HG03439 (cell line): ENCODE measurements around the gene LCMT1.

Experiments
- ATAC-seq: cut with Tn5 transposase; IDR thresholded peaks from one replicate; pipeline ENCODE4 v1.9.1; 2021; ENCODE audit warnings: mild to moderate bottlenecking, moderate library complexity; ENCODE audit not compliant: unreplicated experiment

Gene LCMT1

GRCh38 chr16:25189305-25189704 is 77.8 kb downstream of the LCMT1 start:
- no peak for ATAC-seq

GRCh38 chr16:25192096-25192495 is 80.6 kb downstream of the LCMT1 start:
- ATAC-seq, result no peak

- ATAC-seq, result no peak
Observed at GRCh38 chr16:25194273-25194878, 82.8 kb downstream of the LCMT1 start.

GRCh38 chr16:25198021-25198420 is 86.5 kb downstream of the LCMT1 start:
- no peak for ATAC-seq

DNA sequence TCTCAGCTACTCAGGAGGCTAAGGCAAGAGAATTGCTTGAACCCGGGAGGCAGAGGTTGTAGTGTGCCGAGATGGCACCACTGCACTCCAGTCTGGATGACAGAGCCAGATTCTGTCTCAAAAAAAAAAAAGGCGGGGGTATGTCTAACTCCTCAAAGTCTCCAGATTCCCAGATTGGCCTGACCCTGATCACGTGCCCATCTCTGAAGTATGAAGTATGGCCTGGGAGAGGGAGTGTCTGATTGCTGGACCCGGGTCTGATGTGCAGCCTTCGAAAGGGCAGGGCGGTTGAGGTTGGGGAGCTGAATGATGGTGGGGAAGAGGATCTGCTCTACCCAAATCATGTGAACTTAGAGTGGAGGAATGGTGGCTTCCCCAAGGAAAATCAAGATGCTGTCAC is 87.9 kb downstream of the LCMT1 start:
- no peak for ATAC-seq

- ATAC-seq, result no peak
Observed at GRCh38 chr16:25210758-25211157, 99.2 kb downstream of the LCMT1 start.

- ATAC-seq, result no peak
Observed at GRCh38 chr16:25212636-25213035, 101.1 kb downstream of the LCMT1 start.

DNA sequence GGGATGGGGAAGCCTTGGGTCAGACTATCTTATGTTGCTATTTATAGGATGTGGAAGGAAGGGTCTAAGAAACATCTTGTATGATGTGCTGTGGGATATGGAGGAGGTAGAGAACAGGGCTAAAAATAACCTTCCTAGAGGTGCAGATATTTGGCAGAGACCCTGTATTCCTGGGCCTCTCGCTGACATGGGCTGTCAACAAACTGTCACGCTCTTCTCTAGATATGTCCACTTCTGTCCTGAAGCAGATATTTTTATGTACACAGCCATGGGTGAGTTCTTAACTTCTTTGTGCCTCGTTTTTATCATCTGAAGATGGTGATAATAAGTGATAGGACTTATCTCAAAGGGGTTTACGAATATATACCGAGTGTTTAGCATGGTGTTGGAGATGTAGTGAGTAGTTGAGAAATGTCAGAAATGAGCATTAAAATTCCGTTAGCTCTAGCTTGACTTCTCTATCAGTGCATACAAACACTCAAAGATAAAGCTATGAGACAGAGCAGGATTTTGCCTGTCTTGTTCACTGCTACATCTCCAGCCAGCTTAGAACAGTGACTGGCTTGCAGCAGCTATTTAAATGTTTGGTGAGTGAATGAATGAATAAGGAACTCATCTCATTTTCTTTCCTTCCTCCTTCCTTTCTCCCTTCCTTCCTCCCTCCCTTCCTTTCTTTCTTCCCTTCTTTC is 102.3 kb downstream of the LCMT1 start:
- no peak for ATAC-seq

- ATAC-seq, result no peak
Observed at GRCh38 chr16:25217112-25217511, 105.6 kb downstream of the LCMT1 start.

GRCh38 chr16:25217921-25218320 is 106.4 kb downstream of the LCMT1 start:
- ATAC-seq, result no peak

- ATAC-seq, result no peak
Observed at GRCh38 chr16:25219070-25219737, 107.7 kb downstream of the LCMT1 start.

GRCh38 chr16:25222959-25223358 is 111.4 kb downstream of the LCMT1 start:
- ATAC-seq, result no peak

GRCh38 chr16:25223964-25224363 is 112.4 kb downstream of the LCMT1 start:
- no peak for ATAC-seq

DNA sequence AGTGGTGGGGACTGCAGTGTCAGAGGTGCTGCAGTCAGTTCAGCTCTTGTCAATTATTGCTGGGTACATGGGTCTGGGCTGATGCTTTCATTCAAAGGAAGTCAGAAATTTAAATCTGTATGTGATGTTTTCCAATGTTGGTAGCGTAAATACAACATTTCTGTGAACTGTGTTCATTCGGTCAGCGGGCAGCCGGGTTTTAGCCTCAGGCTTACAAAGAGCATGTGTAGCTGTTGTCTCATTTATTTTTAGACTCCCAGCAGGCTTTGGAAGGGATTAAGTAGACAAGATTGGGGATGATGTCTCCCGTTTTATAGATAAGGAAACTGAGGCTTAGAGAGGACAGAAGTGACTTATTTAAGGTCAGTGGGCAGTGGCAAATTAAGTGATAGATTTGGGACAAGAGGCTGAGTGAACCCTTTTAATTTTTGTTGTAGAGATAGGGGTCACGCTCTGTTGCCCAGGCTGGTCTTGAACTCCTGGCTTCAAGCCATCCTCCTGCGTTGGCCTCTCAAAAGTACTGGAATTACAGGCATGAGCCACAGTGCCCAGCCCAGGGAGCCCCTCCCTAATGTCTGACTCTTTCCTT is 113.3 kb downstream of the LCMT1 start:
- no peak for ATAC-seq
